Fibroblast of villous mesenchyme (primary cell): ENCODE results near the gene KMT2B. TPM values are rescaled to one million over a fixed set of nuclear protein-coding genes. Genes with fewer than 3 reads are reported as not detected.
A peak's percentile ranks its signal among the peaks of the same experiment; 100 is the strongest.

ENCODE experiments used
- DNase-seq: peaks from one replicate; pipeline ENCODE4 v3.0.0-alpha.2; 2010; ENCODE audit warnings: low read depth
- H3K4me3 ChIP-seq: 2 replicates; pipeline ENCODE4 v1.5.1; 2011; ENCODE audit warnings: low read depth, mild to moderate bottlenecking, low read length
- CTCF ChIP-seq: IDR thresholded peaks from 2 replicates; pipeline ENCODE4 v1.5.1; 2012; ENCODE audit warnings: low read depth, mild to moderate bottlenecking, low read length; ENCODE audit not compliant: insufficient read depth
- total RNA-seq: library from RNA; depleted of rRNA; stranded (reverse); fragments of >200 nt; gene quantifications from 2 replicates; pipeline ENCODE4 v1.2.3, GENCODE V29; 2012

KMT2B gene
- total RNA-seq, 1 donor: 5.6 TPM

GRCh38 chr19:35738021-35738886, 20.5 kb downstream of the KMT2B start:
- TF ChIP-seq CTCF: no peak
- no peak for DNase-seq
- no peak overlapping the region for H3K4me3 ChIP-seq

DNA sequence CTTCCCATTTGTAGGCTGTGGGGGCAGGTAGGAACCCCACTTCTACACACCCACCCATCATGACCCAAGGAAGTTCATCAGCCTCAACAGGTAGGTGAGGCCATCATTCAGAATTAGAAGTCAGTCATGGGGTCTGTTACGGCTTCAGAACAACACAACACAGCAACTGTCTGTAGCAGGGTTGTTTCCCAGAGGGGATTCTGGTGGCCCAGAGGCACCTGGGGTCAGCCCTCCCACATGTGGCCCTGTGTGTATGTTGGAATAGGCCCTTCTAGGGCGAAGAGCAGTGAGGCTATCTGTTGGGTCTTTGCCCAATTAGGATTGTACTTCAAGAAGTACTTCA, 21.1 kb downstream of the KMT2B start:
- no peak overlapping the region for H3K4me3 ChIP-seq
- no peak for TF ChIP-seq CTCF
- no peak for DNase-seq

DNA sequence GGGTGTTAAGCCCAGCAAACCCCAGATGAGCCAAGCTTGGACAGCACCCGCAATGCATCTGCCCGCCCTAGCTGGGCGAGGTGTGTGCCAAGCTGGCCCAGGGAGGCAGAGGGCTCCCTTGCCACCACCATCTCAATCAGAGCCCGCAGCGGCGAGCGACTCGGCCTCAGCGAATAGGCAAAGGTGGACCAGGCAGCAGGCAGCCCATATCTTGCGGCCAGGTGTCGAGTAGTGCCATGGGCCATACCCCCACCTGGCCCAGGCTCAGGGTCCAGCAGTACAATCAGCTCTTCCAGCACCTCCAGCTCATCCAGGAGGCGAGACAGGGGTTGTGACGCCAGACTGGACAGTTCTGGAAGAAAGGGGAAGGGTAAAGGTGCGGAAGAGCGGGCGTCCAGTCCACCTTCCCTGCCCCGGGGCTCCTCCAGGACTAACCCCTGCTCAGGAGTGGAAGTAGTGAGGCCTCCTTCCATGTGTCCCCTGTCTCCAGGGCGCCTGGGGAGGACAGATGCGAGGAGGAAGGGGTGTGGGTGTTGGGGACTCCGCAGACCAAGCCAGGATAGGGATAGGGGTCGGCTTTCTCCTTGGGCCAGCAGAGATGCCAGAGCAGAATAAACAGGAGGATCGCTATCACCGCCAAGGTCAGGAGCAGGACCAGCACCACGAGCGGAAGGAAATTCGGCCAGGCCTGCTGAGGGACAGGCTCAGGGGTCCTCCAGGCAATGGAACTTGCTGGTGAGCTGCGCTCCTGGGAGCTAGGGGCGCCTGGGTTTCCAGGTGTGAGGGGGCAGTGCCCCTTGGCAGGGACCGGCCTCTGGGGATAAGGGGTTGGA, 21.7 kb downstream of the KMT2B start:
- TF ChIP-seq CTCF: no peak
- no peak for DNase-seq
- peak overlapping the region; percentile 62 for H3K4me3 ChIP-seq

DNA sequence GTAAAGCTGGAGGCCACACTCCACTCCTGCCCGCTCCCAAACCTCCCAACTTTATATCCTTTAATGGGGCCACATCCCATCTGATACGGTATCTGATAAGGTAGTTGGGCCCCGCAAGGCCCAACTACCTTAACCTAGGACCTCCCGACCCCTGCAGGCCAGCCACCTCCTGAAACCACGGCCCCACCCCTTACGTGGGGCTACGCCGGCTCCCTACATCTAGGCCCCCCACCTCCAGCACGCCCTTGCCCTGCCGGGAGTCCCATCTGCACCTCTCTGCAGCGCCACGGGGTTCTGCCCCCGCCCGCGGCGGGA, 22.3 kb downstream of the KMT2B start:
- no peak for TF ChIP-seq CTCF
- H3K4me3 ChIP-seq: peak overlapping the region; percentile 62
- DNase-seq: no peak

DNA sequence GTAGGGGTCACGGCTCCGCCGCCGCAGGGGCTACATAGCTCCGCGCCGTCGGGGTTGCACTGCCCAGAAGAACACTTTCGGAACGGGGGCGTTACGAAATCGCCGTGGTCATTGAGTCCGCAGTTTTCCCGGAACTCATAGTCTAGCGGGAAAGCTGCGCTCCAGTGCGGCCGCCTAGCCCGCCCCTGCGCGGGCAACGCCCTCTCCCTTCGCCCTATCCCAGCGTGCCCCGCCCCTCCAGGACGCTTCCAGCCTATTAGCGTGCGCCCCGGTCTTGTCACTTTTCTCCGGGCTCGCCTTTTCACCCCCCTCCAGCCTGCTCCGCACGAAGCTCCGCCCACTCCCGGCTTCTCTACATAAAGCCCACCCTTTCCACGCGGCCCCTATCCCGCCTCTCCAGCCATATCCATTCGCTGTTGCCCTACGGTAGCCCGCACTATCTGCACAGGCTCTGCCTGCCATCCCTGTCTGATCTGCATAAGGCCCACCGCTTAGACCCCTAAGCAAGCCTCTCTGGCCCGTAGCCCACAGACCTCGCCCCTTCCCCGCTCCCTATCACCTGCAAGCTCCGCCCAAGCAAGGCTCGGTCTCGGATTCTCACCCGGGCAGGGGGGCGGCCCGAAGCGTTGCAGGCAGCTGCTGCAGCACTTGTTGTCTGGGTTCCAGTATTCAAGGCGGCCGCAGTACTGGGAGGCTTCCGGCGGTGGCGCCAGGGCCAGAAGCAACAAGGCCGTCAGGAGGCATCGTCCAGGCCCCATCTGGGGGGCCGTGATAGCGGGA, 22.8 kb downstream of the KMT2B start:
- peak; percentile 25 for TF ChIP-seq CTCF
- peak overlapping the region; percentile 64 for H3K4me3 ChIP-seq
- DNase-seq: peak; percentile 98

GRCh38 chr19:35741203-35741515, 23.4 kb downstream of the KMT2B start:
- no peak for TF ChIP-seq CTCF
- H3K4me3 ChIP-seq: peak overlapping the region; percentile 64
- DNase-seq: no peak
